ENCODE measurements around the gene TBC1D9.

The TBC1D9 gene

DNA sequence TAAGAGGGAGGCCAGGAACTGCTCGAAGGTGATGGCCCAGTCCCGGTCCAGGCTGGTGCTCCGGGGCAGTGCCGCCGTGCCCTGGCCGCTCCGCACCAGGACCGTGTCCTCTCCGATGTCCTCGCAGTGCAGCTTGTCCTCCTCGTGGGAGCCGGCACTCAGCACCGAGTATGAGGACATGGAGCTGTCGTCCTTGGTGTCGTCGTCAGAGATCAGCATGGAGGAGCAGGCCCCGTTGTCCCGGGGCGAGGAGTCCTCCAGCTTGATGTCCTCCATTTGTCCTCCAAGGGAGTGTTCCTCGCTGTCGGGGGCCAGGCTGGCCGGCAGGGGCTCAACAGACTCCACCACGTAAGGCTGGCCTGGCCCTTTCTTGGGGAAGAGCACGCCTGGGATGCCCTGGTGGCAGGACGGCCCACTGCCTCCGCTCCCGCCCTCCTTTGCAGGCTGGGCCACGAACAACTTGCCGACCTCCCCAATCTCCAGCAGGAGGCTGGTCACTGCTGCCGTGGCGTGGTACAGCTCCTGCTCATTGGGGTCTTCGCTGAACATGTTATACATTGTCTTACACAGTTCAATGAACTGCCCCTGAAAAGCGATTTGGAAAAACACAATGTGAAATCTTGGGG, 133.7 kb downstream of the TBC1D9 start:
- DNase-seq (ENCODE audit: low read depth in 3 of 3) = no peak

DNA sequence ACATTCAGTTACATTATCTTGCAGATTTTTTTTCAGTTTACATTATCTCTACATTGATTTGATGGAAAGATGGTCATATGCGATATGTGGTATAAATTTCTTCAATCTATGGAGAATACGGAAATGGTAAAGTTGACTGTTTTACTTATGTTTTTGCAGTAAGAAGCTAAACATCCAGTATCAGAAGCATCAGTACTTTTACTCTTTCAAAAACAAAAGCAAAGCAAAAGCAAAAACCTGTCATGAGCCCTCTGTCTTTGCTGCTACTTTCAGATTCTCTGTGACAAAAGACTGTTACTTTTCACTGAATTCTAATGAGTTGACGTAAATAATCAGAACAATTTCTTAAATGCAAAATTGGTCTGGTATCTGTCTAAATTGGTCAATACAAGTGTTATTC, 135.0 kb downstream of the TBC1D9 start:
- no peak for DNase-seq (ENCODE audit: low read depth in 3 of 3)

DNA sequence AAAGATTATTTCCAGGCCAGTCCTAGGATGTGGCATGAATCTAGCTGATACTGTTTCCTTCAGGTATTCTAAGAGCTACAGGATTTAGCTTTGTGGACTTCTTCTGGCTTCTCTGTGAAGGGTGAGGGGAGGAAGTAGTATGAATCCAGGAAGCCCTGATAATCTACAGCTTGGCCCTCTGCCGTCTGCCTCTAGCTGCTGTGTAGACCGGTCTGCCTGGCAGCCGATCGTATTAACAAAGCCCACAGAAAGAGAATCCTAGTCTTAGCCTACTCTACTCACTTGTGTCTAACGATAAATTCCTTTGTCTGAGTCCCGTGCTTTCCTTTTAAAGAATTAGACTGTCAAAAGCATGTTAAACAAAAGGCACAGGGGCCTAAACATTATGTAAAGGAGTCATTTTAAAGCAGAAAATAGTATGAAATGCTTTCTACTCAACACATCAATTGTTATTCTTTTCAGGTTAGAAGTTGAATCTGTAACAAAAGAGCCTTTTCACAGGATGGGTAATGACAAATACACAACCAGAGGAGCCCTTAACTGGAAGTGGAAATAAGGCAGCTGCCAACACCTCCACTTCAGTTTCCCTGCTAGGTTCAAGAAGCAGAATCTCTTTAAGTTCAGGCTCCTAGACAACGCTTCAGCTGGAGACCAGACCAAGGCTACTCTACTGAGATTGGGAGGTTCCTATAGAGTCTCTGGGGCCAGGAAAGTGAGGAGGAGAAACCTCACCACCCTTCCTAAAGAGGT, 138.5 kb downstream of the TBC1D9 start:
- DNase-seq (ENCODE audit: low read depth in 3 of 3) = no peak

DNA sequence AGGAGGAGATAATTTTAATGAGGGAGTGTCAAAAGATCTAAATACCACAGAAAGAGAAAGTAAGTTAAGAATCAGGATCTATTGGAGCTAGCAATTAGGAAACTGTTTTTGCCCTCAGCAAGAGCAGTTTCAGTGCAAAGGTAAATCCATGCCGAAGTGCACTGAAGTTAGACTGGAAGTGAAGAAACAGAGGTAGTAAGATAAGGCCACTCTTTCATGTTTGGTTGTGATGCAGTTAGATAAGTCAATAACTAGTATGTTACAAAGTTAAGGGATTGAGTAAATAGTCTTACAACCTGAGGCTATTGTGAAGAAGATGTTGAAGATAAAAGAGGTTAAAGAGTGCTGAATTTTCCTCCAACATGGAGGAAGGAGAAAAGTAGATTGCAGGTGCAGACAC, 140.7 kb downstream of the TBC1D9 start:
- DNase-seq (ENCODE audit: low read depth in 3 of 3) = no peak

DNA sequence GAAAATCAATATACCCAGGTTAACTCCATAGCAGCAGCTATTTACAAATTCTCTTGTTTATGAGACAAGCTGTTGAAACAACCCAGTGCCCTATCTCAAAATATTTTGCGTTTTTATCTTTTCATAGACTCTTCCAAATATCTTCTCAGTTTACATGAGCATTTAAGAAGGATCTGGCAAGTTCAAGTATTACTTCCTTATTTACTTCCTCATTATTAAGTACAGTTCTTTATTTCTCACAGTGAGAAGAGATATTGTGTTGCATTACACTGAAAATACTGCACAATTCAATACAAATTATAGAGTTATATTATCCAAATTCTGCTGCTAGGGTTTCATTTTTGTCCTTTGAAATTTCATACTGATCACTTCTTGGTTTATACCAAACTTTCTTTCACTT, 143.8 kb downstream of the TBC1D9 start:
- DNase-seq (ENCODE audit: low read depth in 3 of 3) = no peak

DNA sequence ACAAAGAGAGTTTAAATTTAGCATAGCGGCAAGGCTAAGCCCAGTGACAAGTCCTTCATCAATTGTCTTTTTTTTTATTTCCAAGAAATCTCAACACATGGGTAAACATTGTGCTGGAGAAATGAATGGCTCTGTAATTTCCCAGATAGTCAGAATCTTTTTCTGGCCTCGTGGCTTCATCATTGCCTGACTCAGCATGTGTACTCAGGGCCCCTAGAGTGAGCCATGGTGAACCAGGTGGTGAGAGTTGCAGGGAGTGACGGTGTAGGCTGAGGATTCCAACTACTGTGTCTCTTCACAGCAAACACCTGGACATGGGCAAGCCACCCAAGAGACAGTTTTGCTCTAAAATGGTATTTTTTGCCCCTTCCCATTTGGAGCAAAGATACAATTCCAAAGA, 144.3 kb downstream of the TBC1D9 start:
- DNase-seq (ENCODE audit: low read depth in 3 of 3) = no peak

DNA sequence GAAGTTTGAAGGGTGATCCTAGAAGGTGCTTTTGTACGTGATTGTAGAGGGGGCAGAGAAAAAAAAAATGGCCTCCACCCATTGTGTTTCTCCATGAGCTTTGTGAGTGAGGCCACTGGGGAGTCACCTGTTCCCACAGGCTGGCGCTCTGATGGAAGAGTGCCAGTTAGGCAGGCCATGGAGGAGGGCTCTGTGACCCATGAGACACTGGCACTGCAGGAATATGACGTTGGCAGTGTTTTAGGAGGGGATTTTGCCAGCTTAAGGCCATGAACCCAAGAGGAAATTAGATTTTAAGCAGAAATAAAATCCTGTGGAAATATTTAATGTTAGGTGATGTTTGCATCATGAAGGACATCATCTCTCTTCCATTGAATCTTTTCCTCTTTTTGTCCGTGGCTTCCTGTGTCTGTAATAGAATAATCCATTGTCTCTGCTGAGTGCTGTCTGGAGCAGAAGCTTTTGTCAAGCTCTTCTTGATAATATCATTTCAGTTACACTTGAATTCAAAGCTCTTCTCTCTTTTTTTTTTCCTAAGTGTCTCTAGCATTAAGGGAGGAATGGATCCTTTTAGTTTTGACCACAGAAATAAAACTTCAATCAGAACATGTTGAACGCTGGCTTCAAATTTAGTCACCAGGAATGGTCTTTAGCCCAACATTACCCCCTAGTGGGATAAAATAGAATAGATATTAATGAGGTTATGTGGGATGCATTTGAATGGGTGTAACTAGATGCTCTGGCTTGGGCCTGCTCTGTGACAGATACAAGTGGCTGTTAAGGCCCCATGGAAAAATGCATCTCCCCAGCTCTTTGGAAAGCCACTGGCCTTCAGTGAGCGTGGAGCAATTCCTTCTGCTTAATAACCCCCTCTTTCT, 146.4 kb downstream of the TBC1D9 start:
- DNase-seq (ENCODE audit: low read depth in 3 of 3) = no peak

DNA sequence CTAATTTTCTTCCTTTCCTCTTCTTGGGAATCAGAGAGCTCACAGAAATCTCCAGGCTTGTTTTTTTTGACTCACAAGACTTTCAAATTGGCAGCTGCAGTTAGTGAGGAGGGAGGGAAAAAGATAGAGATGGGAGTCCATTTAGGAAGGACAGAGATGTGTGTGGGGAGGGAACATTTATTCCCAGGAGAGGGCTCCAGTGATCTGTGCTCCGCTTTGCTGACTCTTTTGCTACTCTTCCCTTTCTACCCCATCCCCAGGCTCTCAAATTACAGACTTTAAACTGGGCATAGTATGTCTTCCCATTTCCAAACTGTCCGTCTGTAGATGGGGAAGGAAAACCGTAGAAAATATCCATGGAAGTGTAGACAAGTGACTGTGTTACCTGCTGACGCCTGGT, 148.3 kb downstream of the TBC1D9 start:
- DNase-seq (ENCODE audit: low read depth in 3 of 3) = no peak

DNA sequence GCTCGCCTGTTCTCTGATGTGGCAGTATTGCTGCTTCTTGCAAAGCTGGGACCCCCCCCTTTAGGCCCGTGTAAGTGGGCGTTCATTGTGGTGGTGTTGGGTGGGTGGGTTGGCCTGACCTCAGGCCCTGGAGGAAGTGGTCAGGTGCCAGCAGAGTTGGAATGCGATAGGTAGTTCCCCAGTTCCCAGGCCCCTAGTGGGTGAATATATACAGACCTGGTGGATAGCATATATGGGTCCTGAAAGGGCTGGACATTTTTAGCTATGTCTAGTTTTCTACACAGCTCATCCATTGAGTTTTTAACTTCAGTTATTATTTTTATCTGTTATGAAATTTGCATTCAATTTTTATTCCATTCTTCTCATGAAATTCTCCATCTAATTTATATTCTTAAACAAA, 151.6 kb downstream of the TBC1D9 start:
- no peak for DNase-seq (ENCODE audit: low read depth in 3 of 3)

DNA sequence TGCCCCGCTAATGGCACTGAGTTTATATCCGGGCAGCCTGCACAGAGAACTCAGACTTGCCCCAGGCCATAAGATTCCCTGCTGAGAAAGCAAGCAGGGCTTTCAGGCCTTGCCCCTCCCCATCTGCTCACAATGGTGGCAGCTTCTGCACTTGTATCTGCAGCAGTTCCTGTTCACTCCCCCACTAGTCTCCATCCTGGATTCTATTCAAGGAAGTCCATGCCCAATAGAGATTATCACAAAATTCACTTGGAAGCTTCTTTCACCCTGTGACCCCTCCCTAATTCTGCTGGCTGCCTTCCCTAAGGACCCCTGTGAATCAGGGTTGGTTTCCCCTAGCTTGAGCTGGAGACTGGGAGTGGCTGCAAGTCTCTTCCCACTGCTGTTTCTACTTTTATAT, 152.9 kb downstream of the TBC1D9 start:
- DNase-seq (ENCODE audit: low read depth in 3 of 3) = no peak

DNA sequence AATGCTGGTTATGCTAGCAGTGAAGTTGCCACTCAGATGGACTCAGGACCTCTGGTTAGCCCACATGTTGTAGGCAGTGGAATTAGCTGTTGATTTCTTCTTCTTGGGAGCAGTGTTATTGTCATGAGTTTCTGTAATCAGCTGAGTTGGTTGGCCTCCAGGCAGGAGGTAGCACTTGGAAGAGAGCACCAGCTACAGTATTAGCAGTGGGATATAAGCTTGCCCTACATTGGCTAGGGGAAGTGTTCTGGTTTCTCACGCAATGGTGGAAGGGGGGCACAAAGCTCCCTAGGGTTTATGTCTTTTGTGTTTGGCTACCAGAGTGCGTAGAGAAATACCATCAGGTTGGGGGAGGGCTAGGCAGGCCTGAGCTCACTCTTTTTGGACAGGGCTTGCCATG, 153.5 kb downstream of the TBC1D9 start:
- no peak for DNase-seq (ENCODE audit: low read depth in 3 of 3)

DNA sequence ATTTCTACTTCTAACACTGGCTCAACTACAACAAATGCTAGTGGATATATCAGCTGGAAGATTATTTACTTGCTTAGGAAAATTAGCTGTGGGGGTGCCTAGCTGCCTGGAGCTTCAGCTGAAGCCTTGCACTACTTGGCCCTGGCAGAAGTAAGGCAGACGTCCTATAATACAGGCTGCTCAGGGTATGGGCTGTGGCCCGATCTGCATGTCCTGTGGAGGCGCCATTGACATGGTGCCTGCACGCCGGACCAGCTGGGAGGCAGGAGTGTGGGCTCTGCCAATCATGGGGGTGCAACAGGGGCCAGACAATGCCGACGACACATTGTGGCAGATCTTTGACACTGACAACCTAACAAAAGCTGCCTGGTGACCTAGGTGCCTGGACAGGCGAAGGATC, 155.8 kb downstream of the TBC1D9 start:
- DNase-seq (ENCODE audit: low read depth in 3 of 3) = no peak

DNA sequence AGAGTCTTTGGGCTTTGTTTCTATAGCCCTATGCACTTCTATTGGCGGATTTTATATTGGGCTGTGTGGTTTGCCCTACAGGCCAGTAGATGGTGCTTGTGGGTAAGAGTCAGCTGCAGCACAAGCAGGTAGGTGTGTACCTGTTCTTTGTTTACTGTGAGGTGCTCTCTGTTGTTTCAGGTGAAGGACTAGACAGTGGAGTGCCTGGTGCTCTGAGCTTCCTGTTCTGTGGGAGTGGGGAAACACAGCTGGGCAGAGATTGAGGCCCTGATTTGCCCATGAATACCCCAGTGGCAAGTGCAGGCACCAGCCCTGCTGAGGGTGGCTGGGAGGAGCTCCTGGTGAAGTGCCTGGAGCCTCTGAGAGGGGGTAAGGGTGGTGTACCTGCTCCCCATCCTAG, 161.1 kb downstream of the TBC1D9 start:
- no peak for DNase-seq (ENCODE audit: low read depth in 3 of 3)

DNA sequence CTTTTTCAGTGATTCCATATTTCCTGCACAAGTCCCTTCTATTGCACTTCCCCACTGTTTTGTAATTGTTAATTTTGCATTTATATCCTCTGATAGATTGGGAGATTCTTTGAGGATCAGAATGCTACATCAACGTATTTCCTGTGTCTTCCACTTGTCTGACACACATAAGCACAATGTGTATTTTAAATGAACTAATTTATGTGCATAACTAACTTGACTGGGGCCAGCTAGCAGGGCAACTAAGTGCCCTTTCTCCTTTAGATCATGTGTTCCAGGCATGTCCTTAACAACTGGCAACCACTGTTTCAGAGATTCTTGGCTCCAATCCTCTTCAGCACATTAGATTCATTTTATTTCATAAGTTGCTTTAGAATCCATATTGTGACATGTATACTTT, 171.7 kb downstream of the TBC1D9 start:
- no peak for DNase-seq (ENCODE audit: low read depth in 3 of 3)

DNA sequence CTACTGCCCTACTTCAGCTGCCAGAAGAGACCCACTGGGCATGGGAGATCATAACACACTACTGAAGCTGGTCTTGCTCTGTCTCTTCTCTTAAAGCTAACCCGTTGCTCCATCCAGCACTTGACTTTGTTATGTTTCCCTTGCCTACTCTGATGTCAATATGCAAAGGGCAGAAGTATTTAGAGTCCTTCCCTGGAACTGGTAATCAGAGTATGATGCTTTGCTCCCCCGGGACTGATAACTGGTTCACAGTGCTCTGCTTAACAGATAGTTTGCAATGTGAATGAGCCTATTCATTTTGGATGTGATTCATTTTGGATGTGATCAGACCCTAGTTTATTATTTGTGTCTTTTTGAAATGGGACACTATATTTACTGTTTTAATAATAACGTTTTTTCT, 175.1 kb downstream of the TBC1D9 start:
- DNase-seq (ENCODE audit: low read depth in 3 of 3) = no peak

DNA sequence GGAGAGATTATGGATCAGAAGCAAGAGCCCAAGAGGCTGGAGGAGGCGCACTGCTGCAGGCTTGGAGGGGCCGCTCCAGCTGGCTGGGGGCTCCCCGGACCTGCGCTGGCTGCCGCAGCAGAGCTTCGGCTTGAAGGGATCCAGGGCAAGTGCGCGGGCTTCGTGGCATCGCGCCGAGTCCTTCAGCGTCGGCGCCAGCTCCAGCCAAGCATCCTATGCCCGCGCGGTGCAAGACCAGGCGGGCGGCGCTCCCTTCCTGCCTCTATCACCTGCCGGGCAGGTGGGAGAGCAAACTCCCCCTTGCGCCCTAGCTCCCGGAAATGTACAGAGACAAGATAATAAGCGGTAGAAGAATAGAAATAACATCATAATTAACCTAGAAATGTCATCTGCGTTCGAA, 176.9 kb downstream of the TBC1D9 start:
- no peak for DNase-seq (ENCODE audit: low read depth in 3 of 3)

DNA sequence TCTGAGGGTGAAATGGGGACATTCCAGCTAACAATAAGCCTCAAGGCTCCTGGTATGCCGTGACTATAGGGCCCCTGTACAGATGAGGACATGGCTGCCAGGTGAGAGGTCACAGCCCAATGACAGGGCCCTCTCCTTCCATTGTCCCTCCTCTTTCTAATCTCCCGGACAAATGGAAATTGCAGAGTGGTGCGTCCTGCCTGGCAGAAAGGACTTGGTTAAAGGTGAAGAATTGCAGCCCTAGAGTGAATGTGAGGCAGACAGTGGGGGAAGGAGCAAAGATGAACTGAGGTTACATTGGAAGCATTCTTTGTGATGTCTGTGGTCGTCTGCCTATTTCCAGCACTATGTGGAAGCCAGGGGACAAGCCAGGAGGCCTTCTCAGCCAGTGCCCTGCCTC, 180.7 kb downstream of the TBC1D9 start:
- no peak for DNase-seq (ENCODE audit: low read depth in 3 of 3)

DNA sequence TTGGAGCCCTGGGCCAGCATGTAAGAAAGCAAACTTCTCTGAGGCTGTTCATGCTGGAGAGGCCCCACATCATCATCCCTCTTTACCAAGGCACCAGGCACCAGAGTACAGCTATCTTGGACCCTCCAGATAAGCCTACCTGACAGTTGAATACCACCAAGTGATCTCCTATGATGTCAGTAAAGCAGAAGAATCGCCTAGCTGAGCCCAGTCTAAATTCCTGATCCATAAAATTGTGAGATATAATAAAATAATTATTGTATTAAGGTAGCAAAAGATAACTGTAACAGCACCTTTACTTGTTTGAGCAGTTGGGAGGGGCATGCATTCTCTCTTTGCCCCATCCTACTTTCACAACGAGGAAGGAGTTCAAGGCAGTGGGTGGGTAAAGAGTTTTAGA, 184.6 kb downstream of the TBC1D9 start:
- DNase-seq (ENCODE audit: low read depth in 3 of 3) = no peak

Measured in stimulated activated CD4-positive, alpha-beta T cell treated with anti-CD3 and anti-CD28 coated beads, TNF-alpha, amount 100 ng/mL, for 48 hours (primary cell).